Fibroblast of skin of abdomen (primary cell): Measurements from ENCODE around the gene LEFTY2.
"Not testable (repeated sequence)": the region's sequence is repeated elsewhere in the genome, so short reads cannot be mapped to it uniquely, and the experiment has no call there.

Source experiments
- DNase-seq: peaks from one replicate; pipeline ENCODE4 v3.0.0-alpha.2; 2013

The LEFTY2 gene

GRCh38 chr1:225899044-225899925 is 41.7 kb downstream of the LEFTY2 start:
- no peak for DNase-seq

- DNase-seq: no peak
These were observed 43.2 kb downstream of the LEFTY2 start for GRCh38 chr1:225897595-225898514.

GRCh38 chr1:225896937-225897549 is 44.0 kb downstream of the LEFTY2 start:
- no peak for DNase-seq

GRCh38 chr1:225896494-225896893 is 44.5 kb downstream of the LEFTY2 start:
- no peak for DNase-seq

GRCh38 chr1:225892307-225892706 is 48.7 kb downstream of the LEFTY2 start:
- DNase-seq: no peak

GRCh38 chr1:225891229-225891972 is 49.6 kb downstream of the LEFTY2 start:
- DNase-seq: no peak

GRCh38 chr1:225890346-225891228 is 50.4 kb downstream of the LEFTY2 start:
- no peak for DNase-seq

GRCh38 chr1:225889743-225890142 is 51.3 kb downstream of the LEFTY2 start:
- no peak for DNase-seq

- no peak for DNase-seq
These were observed 52.0 kb downstream of the LEFTY2 start, which contains the start of gene LEFTY1 for GRCh38 chr1:225888898-225889601. TSS of gene LEFTY1 (minus strand) at chr1:225889146. CDS start at chr1:225889066, 80 bp downstream.

- no peak for DNase-seq
These were observed 52.6 kb downstream of the LEFTY2 start for GRCh38 chr1:225888289-225888897.

GRCh38 chr1:225887554-225888288 is 53.3 kb downstream of the LEFTY2 start:
- not testable (repeated sequence) for DNase-seq

- no peak for DNase-seq
These were observed 54.0 kb downstream of the LEFTY2 start for GRCh38 chr1:225887030-225887314.
